ENCODE data around the gene NPAS3. TPM values are rescaled to one million over a fixed set of nuclear protein-coding genes. Genes with fewer than 3 reads are reported as not detected.

The NPAS3 gene
- total RNA-seq, 1 donor from 2014 or later = 0.08 TPM

- no peak for ATAC-seq
Observed at GRCh38 chr14:33343016-33343415, 404.3 kb downstream of the NPAS3 start.

GRCh38 chr14:33347796-33348195 lies 409.1 kb downstream of the NPAS3 start:
- ATAC-seq = no peak

DNA sequence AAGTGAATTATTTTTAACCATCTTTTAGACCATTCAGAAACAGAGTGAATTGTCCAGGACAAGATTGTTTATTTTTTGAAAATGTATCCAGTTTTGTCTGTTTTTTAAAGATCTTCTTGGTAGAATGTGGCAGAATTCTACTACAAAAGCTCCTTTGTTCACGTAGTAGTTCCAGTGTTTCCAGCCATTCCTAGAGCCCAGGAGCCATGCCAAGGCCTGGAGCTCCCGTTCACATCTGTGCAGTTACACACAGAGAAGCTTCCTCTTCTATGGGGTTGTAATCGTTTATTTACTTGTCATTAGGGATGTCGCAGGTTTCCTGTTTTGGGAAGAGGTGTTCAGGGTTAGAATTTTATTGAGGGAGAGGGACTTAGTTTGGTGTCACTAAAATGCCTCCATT lies 409.8 kb downstream of the NPAS3 start:
- no peak for ATAC-seq

GRCh38 chr14:33349871-33350270 lies 411.2 kb downstream of the NPAS3 start:
- ATAC-seq = no peak

DNA sequence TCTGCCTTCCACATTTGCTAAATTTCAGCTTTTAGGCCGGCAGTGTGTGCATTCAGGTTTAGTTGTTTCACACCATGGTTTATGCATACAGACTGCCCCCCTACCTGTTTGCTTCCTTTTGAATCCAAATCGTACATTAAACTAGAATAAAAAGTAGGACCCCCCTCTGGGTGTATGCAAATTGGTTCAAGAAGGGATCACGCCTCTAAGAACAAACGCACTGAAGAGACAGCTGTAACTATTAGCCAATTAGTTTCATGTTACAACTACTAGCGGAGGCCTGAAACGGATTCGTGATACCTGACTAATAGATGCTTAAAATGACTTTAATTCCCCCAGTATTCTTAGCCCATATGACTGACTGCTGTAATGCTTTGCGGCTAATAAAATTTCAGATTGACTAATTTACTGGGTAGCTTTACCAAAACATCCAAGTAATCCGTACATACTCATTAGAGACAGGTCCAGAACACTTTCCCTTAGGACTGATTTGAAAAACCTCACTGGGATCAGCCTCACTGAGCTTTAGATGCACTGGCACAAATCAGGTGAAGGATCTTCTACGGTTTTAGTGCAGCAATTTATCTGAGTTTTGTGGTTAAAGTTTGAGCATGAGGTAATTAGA lies 411.8 kb downstream of the NPAS3 start:
- ATAC-seq = no peak

GRCh38 chr14:33352821-33353220 lies 414.1 kb downstream of the NPAS3 start:
- no peak for ATAC-seq

DNA sequence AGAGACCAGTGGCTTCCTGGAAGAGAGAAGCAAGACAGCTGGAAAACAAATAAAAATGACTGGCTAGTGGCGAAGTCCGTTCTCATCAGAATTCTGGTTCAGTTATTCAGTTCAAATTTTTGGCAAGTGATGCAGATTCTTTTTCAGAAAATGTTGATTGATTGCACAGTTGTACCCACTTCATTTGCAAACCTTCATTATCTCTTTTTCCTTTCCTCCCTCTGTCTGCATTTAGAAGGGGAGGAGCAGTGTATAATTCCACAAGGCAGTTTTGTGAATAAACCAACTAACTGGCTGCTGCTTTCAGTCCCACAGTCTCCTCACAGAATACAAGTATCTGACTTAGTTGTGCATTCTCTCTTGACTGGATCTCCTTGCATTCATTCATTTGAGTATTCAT lies 417.5 kb downstream of the NPAS3 start:
- ATAC-seq = no peak

DNA sequence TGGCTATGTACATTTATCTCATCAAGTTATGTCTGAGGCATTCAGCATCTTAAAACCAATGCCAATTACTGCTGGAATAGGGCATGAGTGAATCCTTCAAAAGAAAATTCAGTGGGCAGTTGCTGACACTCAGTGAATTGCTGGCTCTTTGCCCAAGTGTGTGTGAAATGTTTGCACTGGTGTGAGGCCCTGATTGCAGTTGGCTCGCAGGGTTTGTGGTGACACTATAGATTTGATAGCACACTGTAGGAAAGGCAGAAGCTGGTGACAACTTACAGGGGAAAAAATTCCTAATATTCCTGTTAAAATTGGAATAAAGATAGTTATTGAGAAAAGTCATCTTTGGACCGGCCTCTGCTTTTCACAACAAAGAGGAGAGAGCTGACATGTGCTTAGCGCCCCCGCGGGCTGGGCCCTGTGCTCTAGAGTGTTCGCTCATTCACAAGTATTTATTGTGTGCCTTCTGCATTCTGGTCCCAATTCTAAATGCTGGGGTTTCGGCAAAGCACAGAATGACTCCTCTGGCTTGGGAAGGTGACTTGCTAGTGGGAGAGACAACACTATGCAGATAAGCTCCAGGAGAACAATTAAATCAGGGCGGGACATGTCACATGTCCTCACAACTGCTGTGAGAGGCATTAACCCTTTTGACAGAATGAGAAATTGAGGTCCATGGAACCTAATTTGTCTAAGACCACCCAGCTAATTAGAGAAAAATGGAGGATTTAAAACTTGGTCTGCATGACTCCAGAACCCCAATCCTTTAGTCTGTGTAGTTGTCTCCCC lies 418.7 kb downstream of the NPAS3 start:
- no peak for ATAC-seq

DNA sequence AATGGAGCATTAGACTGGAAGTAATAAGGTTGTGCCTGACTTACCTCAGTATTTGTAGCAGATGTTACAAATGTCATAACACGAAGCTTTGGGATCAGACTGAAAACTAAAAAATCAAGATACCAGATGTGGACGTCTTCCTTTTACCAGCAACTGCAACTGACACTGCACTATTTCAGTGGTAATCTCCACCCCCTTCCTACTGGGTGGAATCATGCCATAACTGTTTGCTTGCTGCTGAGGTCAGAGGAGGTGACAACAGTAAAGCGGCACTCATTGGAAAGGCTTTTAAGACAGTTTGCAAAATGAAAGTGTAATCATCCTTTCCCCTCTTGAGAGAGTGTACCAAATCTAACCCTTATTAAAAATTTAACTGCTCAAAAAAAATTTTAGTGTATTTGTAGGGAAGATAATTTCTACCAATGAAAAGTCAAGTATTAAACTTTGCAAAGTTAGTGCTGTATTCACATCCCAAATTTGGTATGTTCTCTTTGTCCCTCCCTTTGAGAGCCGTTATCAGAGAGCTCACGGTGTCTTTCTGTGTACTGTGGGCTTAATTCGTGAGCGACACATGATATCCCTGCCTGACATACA lies 420.7 kb downstream of the NPAS3 start:
- no peak for ATAC-seq

- ATAC-seq = no peak
Observed at GRCh38 chr14:33362934-33363333, 424.3 kb downstream of the NPAS3 start.

- ATAC-seq = no peak
Observed at GRCh38 chr14:33363682-33364081, 425.0 kb downstream of the NPAS3 start.

DNA sequence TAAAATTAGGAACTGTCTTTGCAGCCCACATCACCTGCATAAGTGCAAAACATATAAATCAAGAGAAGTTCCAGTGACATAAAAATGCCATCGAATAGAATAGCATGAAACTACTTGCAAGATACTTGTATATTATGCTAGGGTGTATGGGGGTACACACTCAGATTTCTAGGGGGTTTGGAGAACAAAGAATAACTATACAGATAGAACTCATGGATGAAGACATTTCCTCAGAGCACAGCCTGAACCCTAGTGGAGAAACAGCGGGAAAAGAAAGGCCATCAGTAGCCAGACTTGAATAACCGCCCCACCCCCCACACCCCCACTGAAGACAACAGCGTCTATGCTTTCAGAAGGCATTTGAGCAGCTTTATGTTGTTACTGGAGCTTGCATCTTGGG lies 425.8 kb downstream of the NPAS3 start:
- no peak for ATAC-seq

- no peak for ATAC-seq
Observed at GRCh38 chr14:33369041-33369440, 430.4 kb downstream of the NPAS3 start.

DNA sequence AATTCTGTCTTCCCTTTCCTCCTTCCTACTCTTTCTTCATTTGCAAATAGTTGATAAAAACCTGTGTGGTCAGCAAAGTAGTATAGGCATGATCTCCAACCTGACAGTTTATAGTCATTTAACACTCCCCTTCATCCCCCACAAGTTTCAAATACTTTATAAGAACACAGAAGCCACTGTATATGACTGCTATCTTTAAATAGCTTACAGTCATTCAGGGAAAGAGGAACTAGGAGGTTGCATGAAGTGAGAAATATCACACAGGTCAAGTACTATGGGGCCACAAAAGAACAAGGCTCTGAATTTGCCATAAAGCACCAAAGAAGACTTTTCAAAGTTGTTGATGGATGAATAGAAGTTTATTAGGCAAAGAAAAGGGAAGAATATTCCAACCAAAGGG lies 431.3 kb downstream of the NPAS3 start:
- ATAC-seq = no peak

DNA sequence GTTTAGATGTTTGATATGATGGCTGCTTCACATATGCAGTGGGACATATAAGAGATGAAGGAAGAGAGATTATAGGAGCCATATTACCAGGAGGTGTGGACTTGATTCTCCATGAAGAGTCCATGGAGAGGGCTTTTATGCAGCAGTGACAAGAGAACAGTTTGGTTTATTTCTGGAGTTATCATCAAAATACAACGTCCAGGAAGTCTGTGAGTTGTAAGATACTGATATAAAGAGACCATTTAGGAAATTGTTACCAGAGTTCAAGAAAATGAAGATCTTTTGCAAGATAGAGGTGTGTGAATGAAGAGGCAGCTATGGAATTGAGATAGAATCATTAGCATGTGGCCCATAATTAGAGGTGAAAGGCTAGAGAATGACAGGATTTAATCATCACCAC lies 431.7 kb downstream of the NPAS3 start:
- ATAC-seq = no peak

DNA sequence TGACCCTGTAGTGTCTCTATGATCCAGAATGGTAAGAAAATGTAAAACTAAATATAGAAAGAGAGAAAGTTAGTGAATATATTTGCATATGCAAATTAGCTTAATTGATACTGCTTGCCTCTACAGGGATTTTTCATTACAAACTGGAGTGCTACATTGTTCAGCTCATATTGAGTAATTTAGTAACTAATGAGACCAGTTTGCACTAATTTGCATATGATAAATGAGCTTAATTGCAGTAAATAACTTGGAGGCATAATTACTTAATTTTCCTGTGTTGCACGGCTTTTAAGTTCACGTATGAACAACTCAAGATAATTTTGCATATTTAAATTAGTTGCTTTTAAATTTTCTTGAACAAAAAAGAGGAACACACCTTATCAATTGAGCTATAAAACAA lies 436.5 kb downstream of the NPAS3 start:
- ATAC-seq = no peak

DNA sequence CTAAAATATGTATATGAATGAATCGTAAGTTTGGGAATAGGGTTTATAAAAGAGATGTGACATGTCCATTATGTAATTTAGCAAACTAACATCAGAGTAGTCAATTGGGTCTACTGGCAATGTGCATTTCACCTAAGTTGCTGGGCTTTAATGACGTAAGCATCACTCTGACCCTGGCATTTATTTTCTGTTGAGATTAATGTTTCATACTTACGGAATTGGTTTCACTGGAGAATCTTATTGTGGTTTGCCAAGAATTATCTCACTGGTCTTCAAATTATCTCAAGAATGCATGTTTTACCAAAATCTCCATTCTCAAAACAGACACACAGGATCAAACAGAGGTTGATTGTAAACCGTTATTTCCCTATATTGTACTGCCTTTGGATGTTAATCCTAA lies 437.1 kb downstream of the NPAS3 start:
- ATAC-seq = no peak

DNA sequence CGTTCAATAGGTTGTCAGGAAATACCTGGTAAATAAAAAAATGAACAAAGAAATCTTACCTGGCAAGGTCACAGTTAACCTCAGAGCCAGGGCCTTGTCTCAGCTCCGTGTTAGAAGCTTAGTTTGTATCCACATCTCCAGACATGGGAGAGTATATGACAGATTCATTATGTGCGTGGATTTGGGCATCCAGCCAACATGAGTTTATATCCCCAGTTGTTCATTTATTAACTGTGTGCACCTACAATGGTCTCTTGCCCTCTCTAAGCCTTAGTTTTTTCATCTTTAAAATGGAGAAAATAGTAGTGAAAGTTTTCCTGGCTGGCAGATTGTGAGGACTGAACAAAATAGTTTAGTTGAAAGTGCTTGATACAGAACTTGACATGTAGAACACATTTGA lies 437.8 kb downstream of the NPAS3 start:
- no peak for ATAC-seq

DNA sequence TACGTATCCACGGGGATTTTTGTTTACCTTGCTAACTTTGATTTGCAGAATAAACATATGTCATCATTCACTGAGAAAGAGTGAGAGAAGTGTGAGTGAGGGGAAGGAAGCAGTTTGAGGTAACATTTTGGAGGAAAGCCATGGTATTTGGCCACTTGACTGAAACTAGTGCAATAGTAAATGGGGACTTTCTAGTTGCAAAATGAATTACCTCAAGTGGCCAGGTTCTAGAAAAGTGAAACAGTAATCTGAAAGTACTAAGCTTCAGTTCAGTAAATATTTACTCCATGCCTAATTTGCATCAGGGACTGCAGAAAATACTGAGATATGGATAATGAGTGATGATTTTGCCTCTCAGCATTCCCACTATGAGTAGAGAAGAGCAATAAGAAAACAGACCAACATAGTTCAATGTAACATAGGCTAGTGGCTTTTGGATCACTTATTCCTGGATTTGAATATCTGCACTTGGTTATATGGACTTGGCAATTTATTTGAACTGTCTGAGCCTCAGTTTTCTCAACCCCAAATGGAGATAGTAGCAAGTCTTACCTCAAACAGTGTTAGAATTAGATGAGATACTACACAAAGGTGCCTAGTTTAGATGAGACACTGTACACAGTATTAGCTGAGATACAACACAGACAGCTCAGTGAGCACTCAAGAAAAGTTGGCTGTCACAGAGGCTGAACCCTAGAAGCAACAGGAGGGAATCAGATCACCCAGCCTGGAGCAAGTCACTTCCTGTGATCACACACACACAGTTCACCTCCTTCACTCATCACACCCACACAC lies 439.1 kb downstream of the NPAS3 start:
- no peak for ATAC-seq

GRCh38 chr14:33381717-33382116 lies 443.0 kb downstream of the NPAS3 start:
- ATAC-seq = no peak

DNA sequence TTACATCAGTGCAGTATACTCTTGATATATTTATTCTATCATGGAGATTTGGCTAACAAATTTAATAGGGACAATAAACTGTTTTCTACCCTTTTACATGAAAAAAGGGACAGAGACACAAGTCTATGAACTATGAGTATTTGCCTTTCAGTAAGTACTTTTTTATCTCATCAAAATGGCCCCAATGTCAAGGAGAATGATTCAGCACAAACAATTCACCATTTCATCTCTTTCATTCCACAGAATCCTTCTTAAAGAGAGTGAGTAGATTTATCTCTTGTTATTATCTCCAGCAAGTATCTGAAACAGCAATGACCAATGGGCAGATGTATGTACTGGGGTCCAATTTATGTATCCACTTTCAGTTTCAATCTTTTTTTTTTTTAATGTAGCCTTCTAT lies 447.5 kb downstream of the NPAS3 start:
- no peak for ATAC-seq

- ATAC-seq = no peak
Observed at GRCh38 chr14:33386781-33387180, 448.1 kb downstream of the NPAS3 start.

GRCh38 chr14:33390335-33390734 lies 451.7 kb downstream of the NPAS3 start:
- no peak for ATAC-seq

All from esophagus mucosa (tissue), 1 donor.